ENCODE data around the gene IGFBPL1.
A peak's percentile ranks its signal among the peaks of the same experiment; 100 is the strongest.

Gene IGFBPL1

GRCh38 chr9:38392235-38393127 lies 31.8 kb downstream of the IGFBPL1 start, which contains the start of gene ALDH1B1:
ALDH1B1 (plus strand) TSS chr9:38392702; CDS start chr9:38395749, 3,047 bp downstream.
- H3K4me3 ChIP-seq (replicated peaks; ENCODE audit: low read depth, low read length) = peak within 1 kb of the TSS; percentile 86
- DNase-seq (ENCODE audit: low read depth) = peak; percentile 81
- peak; percentile 16 for TF ChIP-seq CTCF (IDR thresholded peaks at IDR 0.05; ENCODE audit: low read length, missing control alignments)

- no peak for DNase-seq (ENCODE audit: low read depth)
- peak overlapping the region; percentile 86 for H3K4me3 ChIP-seq (replicated peaks; ENCODE audit: low read depth, low read length)
- no peak for TF ChIP-seq CTCF (IDR thresholded peaks at IDR 0.05; ENCODE audit: low read length, missing control alignments)
Measured at GRCh38 chr9:38391278-38392118, 32.8 kb downstream of the IGFBPL1 start.

GRCh38 chr9:38390851-38391250 lies 33.4 kb downstream of the IGFBPL1 start:
- no peak for DNase-seq (ENCODE audit: low read depth)
- no peak overlapping the region for H3K4me3 ChIP-seq (replicated peaks; ENCODE audit: low read depth, low read length)
- no peak for TF ChIP-seq CTCF (IDR thresholded peaks at IDR 0.05; ENCODE audit: low read length, missing control alignments)

DNA sequence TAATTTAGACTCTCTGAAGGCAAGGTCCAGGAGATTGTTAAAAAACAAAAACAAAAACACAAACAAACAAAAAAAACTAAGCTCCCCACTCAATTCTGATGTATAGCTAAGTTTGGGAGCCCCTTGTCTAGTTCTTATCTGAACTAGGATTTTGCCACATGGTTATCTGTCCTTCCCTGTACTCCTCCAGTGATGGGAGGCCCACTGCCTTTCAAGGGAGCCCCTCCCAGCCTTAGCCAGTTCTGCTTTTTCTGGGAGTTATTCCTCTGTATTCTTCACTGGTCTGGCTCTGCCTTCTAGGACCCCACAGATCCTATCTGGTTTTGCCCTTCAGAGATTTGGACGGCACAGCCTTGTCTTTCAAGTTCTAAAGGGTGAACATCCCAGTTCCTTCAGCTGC lies 33.8 kb downstream of the IGFBPL1 start:
- H3K4me3 ChIP-seq (replicated peaks; ENCODE audit: low read depth, low read length) = no peak overlapping the region
- TF ChIP-seq CTCF (IDR thresholded peaks at IDR 0.05; ENCODE audit: low read length, missing control alignments) = no peak
- no peak for DNase-seq (ENCODE audit: low read depth)

DNA sequence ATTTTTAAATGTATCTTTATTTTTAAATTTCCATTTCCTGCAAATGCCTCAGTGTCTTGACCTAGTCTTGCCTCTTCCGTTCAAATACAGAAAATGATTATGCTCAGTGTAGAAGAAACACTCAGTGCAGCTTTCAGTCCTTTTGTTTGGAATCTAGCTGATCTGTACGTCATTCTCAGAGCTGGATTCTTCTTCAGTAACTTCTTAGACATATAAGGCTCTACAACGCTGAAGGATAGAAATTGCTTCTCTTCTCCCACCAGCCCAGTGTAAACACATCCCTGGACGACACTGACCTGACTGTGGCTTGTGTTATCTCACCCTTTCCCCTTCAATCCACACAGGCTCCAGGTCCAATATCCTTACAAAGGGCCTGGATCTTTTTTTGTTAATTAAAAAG lies 34.9 kb downstream of the IGFBPL1 start:
- no peak overlapping the region for H3K4me3 ChIP-seq (replicated peaks; ENCODE audit: low read depth, low read length)
- no peak for TF ChIP-seq CTCF (IDR thresholded peaks at IDR 0.05; ENCODE audit: low read length, missing control alignments)
- peak; percentile 33 for DNase-seq (ENCODE audit: low read depth)

DNA sequence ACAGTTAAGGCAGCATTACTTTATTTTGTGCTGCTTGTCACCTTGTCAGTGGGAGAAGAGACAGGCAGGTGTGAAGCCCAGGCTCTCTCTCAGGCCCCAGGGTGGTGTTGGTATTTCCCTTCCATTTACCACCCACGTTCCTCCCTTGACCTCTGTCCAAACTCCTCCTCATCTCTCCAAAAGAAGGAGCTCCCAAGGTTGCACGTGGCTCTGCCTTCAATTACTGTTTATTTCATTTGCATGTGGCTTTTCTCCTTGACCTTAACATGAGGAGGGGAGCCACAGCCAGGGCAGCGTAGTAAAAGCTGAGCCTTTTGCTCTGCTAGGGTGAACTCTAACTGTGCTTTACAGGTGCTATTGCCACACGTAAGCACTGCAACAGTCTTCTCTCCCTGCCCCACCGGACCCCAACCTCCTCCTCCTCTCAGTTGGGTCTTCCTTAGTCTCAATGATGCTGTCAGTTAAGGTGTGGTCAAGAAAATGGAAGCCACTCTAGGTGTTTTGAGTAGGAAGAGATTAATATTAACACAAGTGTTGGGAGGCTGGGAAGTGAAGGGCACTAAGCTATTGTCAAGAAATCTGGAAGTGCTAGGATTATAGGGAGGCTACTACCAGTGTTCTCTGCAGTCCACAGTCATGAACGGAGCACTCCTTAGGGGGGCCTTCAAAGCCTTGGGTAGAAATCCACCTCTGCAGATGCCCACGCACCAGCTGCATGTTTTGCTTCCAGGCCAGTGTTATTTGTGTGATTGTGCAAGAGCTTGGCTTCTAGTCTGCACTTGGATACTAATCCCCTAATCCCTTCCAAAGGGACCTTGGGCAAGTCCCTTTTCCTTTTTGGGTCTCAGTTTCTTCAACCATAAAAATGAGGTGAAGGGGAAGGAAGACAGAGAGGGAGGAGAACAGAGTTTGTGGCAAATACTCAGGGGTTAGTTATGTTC lies 35.7 kb downstream of the IGFBPL1 start:
- DNase-seq (ENCODE audit: low read depth) = peak; percentile 48
- H3K4me3 ChIP-seq (replicated peaks; ENCODE audit: low read depth, low read length) = no peak overlapping the region
- no peak for TF ChIP-seq CTCF (IDR thresholded peaks at IDR 0.05; ENCODE audit: low read length, missing control alignments)

Data from fibroblast of pulmonary artery (primary cell).